PC-3 (cell line): Measurements from ENCODE around the gene CHID1.

ENCODE experiments used
- CTCF ChIP-seq: fragments of 300-600 bp; sonication (generic); conservative IDR thresholded peaks from 2 replicates; pipeline ENCODE4 v1.5.1; 2017; ENCODE audit warnings: antibody characterized with exemption, low read depth, mild to moderate bottlenecking, low read length
- EZH2 ChIP-seq: fragments of 300-600 bp; sonication (generic); IDR thresholded peaks from one replicate; pipeline ENCODE4 v1.6.1; 2017; ENCODE audit warnings: antibody characterized with exemption, mild to moderate bottlenecking, low read length; ENCODE audit not compliant: unreplicated experiment
- EZH2phosphoT487 ChIP-seq: fragments of 300-600 bp; sonication (generic); IDR thresholded peaks from 2 replicates; pipeline ENCODE4 v1.6.1; 2018; ENCODE audit warnings: mild to moderate bottlenecking, antibody characterized with exemption, low read length, borderline replicate concordance

DNA sequence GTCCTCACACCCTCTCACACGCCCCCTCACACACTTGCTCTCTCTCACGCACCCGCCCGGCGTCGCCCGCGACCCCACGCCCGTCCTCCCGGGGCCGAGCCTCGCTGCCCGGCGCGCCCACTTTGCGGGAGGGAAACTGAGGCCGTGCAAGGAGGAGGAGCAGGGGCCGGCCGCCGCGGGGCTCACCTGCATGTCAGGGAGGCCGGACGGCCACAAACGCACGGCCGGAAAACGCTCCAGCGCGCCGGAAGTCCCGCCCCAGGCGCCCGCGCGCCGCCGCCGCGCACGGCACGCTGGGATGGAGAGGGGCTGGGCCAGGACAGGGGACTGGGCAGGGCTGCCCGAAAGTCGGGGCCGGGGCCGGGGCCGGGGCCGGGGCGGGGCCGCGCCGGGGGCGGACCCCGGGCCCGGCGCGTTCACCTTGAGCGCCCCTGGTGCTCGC lies at the start of gene CHID1:
- TF ChIP-seq CTCF: no peak
- no peak for TF ChIP-seq EZH2
- TF ChIP-seq EZH2phosphoT487: no peak
